Endothelial cell (in vitro differentiated cells): ENCODE measurements around the gene NOP16. TPM values are rescaled to one million over a fixed set of nuclear protein-coding genes. Genes with fewer than 3 reads are reported as not detected.

ENCODE experiments used
- DNase-seq: peaks from one replicate; pipeline ENCODE4 v3.0.0; 2021; ENCODE audit warnings: low spot score
- H3K27ac Mint-ChIP-seq: one replicate; pipeline ENCODE4 v1.8.0; 2021; ENCODE audit warnings: mixed read lengths, inconsistent platforms; ENCODE audit not compliant: unreplicated experiment
- H3K27me3 Mint-ChIP-seq: one replicate; pipeline ENCODE4 v1.8.0; 2021; ENCODE audit warnings: mild to moderate bottlenecking, moderate library complexity, mixed read lengths, inconsistent platforms; ENCODE audit not compliant: unreplicated experiment
- H3K36me3 Mint-ChIP-seq: one replicate; pipeline ENCODE4 v1.8.0; 2021; ENCODE audit warnings: mild to moderate bottlenecking, low read depth, mixed read lengths, inconsistent platforms; ENCODE audit not compliant: unreplicated experiment
- H3K4me1 Mint-ChIP-seq: one replicate; pipeline ENCODE4 v1.8.0; 2021; ENCODE audit warnings: mild to moderate bottlenecking, mixed read lengths, inconsistent platforms; ENCODE audit not compliant: unreplicated experiment
- H3K4me3 Mint-ChIP-seq: one replicate; pipeline ENCODE4 v1.8.0; 2021; ENCODE audit warnings: mild to moderate bottlenecking, mixed read lengths, inconsistent platforms; ENCODE audit not compliant: unreplicated experiment
- H3K9me3 Mint-ChIP-seq: one replicate; pipeline ENCODE4 v1.8.0; 2021; ENCODE audit warnings: mixed read lengths, inconsistent platforms; ENCODE audit not compliant: unreplicated experiment
- CTCF ChIP-seq: fragments of 200-600 bp; sonication (generic); IDR thresholded peaks from one replicate; pipeline ENCODE4 v1.5.0; 2021; ENCODE audit warnings: antibody characterized with exemption; ENCODE audit not compliant: unreplicated experiment
- total RNA-seq: library from RNA; stranded (reverse); fragmentation: NEBNext Ultra II Directional; extraction: Animal tissue kit (Norgen Biotek cat#: 25700); gene quantifications from one replicate; pipeline ENCODE4 v1.2.1, GENCODE V29; 2021; ENCODE audit not compliant: unreplicated experiment

Gene NOP16
- total RNA-seq, 1 donor from 2014 or later = 11.9 TPM

- no peak for DNase-seq
- no peak overlapping the region for H3K27ac Mint-ChIP-seq
- TF ChIP-seq CTCF = no peak
- H3K9me3 Mint-ChIP-seq = no peaks in the 10 kb centered on the region
- H3K4me3 Mint-ChIP-seq = peak overlapping the region; percentile 86
- peaks cover 8% of the 10 kb centered on the region for H3K36me3 Mint-ChIP-seq
- peaks cover 4% of the 10 kb centered on the region for H3K4me1 Mint-ChIP-seq
- peaks cover 11% of the 10 kb centered on the region for H3K27me3 Mint-ChIP-seq
Measured at GRCh38 chr5:176415240-176415951, 27.0 kb upstream of the NOP16 start.

GRCh38 chr5:176414704-176415103 is 26.3 kb upstream of the NOP16 start:
- DNase-seq = no peak
- H3K27me3 Mint-ChIP-seq = peaks cover 11% of the 10 kb centered on the region
- H3K9me3 Mint-ChIP-seq = no peaks in the 10 kb centered on the region
- peak overlapping the region; percentile 45 for H3K4me3 Mint-ChIP-seq
- H3K27ac Mint-ChIP-seq = no peak overlapping the region
- peaks cover 4% of the 10 kb centered on the region for H3K4me1 Mint-ChIP-seq
- peaks cover 13% of the 10 kb centered on the region for H3K36me3 Mint-ChIP-seq
- no peak for TF ChIP-seq CTCF

DNA sequence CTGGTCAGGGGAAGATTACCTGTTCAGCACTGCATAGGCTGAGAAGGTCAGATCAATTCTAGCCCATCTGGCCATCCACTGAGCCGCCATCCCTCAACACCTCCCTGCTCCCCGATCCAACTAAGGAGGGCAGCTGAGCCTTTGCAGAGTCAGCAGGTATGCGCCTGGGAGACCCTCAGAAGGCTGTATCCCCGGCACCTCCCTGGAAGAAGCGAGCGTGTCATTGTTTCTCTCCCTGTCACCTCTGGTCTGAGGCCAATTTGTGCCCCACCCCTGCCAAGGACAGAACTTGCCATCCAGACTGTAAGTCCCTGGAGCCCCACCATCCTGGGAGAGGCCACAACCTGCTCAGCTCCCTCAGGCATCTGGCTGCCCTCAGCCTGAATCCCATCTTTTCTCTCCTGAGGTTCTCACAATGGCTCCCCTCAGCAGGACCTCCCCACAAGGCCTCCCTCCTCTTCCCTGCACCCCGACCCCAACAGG is 25.4 kb upstream of the NOP16 start:
- Mint-ChIP-seq H3K9me3 (no peaks in the 10 kb centered on the region), H3K27me3 (peaks cover 11% of the 10 kb centered on the region), H3K36me3 (peaks cover 13% of the 10 kb centered on the region), H3K4me3 (no peak overlapping the region), H3K4me1 (peaks cover 4% of the 10 kb centered on the region), H3K27ac (no peak overlapping the region)
- TF ChIP-seq CTCF = no peak
- DNase-seq = no peak

GRCh38 chr5:176413255-176413565 is 24.8 kb upstream of the NOP16 start:
- Mint-ChIP-seq H3K36me3 (peaks cover 13% of the 10 kb centered on the region), H3K4me1 (peaks cover 4% of the 10 kb centered on the region), H3K4me3 (no peak overlapping the region), H3K27ac (no peak overlapping the region), H3K9me3 (no peaks in the 10 kb centered on the region), H3K27me3 (peaks cover 11% of the 10 kb centered on the region)
- TF ChIP-seq CTCF = no peak
- DNase-seq = no peak

- H3K27me3 Mint-ChIP-seq = peaks cover 11% of the 10 kb centered on the region
- peaks cover 4% of the 10 kb centered on the region for H3K4me1 Mint-ChIP-seq
- DNase-seq = no peak
- TF ChIP-seq CTCF = no peak
- H3K4me3 Mint-ChIP-seq = no peak overlapping the region
- H3K9me3 Mint-ChIP-seq = no peaks in the 10 kb centered on the region
- H3K36me3 Mint-ChIP-seq = peaks cover 14% of the 10 kb centered on the region
- peak overlapping the region; percentile 30 for H3K27ac Mint-ChIP-seq
Measured at GRCh38 chr5:176412517-176413254, 24.3 kb upstream of the NOP16 start.
